GM12878 (cell line): ENCODE results near the gene EPN1.

Experiments
- CREM ChIP-seq: IDR thresholded peaks from 2 replicates; pipeline ENCODE4 v1.6.1; 2014; ENCODE audit warnings: antibody characterized with exemption, low read depth
- EP300 ChIP-seq, 2 experiments: fragments of 150-350 bp in 1 of 2; IDR thresholded peaks; 2 replicates each; pipeline ENCODE4 v1.6.1; 2011 to 2012; ENCODE audit warnings: low read depth in 2 of 2, low read length in 2 of 2, borderline replicate concordance in 1 of 2, improper control_type of control experiment in 1 of 2, inconsistent platforms in 1 of 2; ENCODE audit not compliant: control insufficient read depth in 1 of 2
- REST ChIP-seq: IDR thresholded peaks from 2 replicates; pipeline ENCODE4 v1.6.1; 2012; ENCODE audit warnings: mild to moderate bottlenecking, low read depth, low read length
- SIN3A ChIP-seq: IDR thresholded peaks from 2 replicates; pipeline ENCODE4 v1.6.1; 2012; ENCODE audit warnings: low read depth, low read length, improper control_type of control experiment

- TF ChIP-seq CREM: no peak
- no peak for TF ChIP-seq EP300 (IDR thresholded peaks at IDR 0.05; ENCODE audit: borderline replicate concordance in 1 of 2, control insufficient read depth in 1 of 2, low read depth in 2 of 2, low read length in 2 of 2)
- no peak for TF ChIP-seq REST
- no peak for TF ChIP-seq SIN3A
Measured at GRCh38 chr19:55695511-55696290, 20.7 kb downstream of the EPN1 start.
